HG02852 (cell line): Measurements from ENCODE around the gene ZNF396.

Source experiments
- ATAC-seq: cut with Tn5 transposase; IDR thresholded peaks from one replicate; pipeline ENCODE4 v1.9.1; 2021; ENCODE audit warnings: mild to moderate bottlenecking, moderate library complexity; ENCODE audit not compliant: unreplicated experiment

Gene ZNF396

GRCh38 chr18:35376742-35377695 lies at the start of gene ZNF396:
Gene ZNF396, minus strand, starts transcription at chr18:35377337. Its CDS starts 3,045 bp downstream, at chr18:35374292.
- ATAC-seq, result peak; percentile 92

GRCh38 chr18:35426786-35427185 lies 49.6 kb upstream of the ZNF396 start:
- ATAC-seq, result no peak

- ATAC-seq, result no peak
These were observed 47.2 kb upstream of the ZNF396 start for GRCh38 chr18:35424356-35424755.

DNA sequence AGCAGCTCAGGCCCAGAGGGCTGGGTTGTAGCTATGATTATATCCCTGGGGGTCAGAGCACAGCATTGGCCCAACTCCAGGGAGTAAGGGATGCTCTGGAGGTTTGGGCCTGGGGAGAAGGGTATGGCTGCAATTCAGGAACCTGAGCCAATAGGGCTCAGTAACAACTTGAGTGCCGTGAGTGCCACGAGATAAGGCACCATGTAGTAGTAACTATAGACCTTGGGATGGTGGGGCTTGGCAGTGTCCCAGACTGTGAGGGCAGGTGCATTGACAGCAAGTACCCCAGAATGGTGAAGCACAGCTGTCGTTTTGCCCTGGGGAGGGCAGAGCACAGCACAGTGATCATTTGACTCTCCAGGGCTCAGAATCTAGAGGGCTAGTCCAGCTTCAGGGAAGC lies 45.1 kb upstream of the ZNF396 start:
- ATAC-seq, result no peak

DNA sequence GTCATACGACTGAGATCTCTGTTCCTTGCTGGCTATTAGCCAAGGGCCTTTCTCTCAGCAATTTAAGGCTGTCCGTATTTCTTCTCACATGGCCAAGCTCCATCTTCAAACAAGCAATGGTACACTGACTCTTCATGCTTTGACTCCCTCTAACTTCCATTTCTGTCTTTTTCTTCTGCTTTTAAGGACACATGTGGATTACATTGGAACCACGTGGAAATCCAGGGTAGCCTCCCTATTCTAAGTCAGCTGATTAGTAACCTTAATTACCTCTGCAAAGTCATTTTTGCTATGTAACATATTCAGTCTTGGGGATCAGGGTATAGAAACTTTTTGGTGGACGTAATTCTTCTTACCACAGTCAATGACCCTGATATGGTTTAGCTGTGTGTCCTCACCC lies 41.5 kb upstream of the ZNF396 start:
- no peak for ATAC-seq

GRCh38 chr18:35417223-35417622 lies 40.1 kb upstream of the ZNF396 start:
- ATAC-seq, result no peak

DNA sequence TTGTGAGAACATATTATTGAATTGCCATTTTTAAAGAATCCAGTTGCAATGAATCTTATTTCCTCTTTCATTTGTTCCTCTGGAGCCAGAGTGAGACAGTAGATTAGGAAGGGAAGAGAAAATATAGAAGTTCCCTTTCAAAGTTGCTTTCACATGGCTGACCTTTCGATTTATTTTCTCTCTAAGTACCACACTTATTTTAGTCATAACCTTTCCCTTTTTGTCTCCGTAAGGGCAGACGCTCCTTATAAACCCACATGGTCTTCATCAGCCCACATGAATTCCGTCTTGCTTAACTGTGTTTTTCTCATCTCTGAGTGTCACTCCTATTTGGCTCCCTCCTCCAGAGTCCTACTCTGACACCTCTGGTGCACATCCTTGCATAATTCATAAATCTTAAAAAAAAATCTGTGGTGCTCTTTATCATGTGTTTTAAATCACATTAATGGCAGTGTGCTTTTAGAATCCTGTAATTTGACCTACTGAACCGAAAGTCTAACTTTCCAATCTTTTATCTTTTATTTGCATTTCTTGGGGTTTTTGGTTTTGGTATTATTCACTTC lies 38.5 kb upstream of the ZNF396 start:
- ATAC-seq, result peak; percentile 54

- no peak for ATAC-seq
These were observed 36.0 kb upstream of the ZNF396 start for GRCh38 chr18:35413163-35413511.

GRCh38 chr18:35411625-35412351 lies 34.7 kb upstream of the ZNF396 start:
- no peak for ATAC-seq

- ATAC-seq, result peak; percentile 58
These were observed 33.4 kb upstream of the ZNF396 start for GRCh38 chr18:35410561-35410960.

GRCh38 chr18:35409911-35410310 lies 32.8 kb upstream of the ZNF396 start:
- no peak for ATAC-seq

DNA sequence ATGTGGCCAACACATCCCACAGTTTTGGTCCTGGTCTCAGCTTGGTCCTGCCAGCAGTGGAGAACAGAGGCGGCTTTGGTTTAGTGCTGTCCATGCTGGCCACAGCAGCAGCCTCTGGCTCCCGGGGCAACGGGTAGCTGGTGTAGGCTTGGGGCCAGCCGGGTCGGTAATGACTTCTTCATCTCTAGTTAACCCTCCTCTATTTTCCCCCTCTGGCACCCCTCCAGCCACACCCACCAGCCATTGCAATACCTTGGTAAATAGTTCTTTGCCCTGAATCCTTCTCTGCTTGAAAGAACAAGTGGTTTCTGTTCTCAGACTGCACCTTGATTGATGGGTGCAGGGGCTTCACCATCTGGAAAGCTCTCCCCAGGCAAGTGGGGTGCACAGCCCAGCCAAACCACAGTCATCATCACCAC lies 31.7 kb upstream of the ZNF396 start:
- no peak for ATAC-seq

- peak; percentile 56 for ATAC-seq
These were observed 30.8 kb upstream of the ZNF396 start for GRCh38 chr18:35407871-35408481.

- no peak for ATAC-seq
These were observed 29.5 kb upstream of the ZNF396 start for GRCh38 chr18:35406666-35407065.

DNA sequence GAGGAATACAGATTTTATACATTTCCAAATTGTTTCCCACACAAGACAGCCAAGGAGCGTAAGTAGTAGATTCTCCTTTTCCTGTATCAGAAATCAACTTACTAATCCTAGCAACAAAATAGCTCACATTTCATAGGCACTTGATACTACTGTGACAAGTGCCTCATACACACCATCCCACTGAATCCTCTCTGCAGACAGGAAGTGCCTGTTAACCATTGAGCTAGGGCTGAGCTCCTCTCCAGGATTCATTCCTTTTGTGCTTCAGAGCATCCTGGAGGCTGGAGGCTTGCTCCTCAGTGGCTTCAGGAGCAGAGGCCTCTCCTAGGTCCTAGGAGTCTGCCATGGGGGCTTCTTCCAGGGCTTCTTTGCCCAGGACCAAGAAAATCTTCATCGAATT lies 20.8 kb upstream of the ZNF396 start:
- ATAC-seq, result no peak

DNA sequence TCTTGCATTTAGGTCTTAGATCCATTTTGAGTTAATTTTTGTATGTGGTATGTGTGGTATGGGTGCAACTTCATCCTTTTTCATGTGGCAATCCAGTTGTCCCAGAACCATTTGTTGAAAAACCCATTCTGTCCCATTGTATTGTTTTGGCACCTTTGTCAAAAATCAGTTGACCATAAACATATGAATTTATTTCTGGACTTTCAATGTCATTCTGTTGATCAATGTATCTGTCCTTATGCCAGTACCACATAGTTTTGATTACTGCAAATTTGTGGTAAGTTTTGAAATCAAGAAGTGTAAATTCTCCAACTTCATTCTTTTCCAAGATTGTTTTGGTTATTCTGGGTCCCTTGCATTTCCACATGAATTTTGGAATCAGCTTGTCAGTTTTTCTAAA lies 16.6 kb upstream of the ZNF396 start:
- no peak for ATAC-seq

GRCh38 chr18:35392375-35392774 lies 15.2 kb upstream of the ZNF396 start:
- ATAC-seq, result no peak

DNA sequence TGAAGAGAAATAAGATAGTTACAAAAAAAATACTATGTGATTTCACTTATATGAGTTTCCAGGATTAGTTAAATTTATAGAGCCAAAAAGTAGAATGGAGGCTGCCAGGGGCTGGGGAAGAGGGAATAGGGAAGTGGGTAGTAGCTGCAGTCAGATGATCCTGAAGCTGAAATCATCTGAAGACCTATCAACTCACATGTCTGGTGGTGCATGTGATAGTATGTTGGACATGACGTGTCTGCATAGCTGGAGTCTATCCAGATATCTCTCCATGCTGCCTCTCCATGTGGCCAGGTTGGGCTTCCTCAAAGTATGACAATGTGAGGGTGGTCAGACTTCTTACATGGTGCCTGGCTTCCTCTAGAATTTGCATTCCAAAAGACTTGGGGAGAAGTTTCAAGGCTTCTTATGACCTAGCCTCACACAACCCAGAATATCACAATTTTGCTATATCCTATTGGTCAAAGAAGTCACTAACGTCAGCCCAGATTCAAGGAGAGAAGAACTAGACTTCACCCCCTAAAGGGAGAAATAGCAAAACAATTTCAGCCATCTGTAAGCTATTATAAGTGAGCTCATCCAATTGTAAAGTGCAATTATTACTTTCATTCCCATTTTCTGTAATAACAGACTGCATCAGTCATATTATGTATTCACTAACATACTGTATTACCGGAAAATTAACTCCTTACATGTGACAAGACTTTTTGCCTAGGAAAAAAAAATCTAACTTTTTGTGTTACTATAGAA lies 14.0 kb upstream of the ZNF396 start:
- ATAC-seq, result no peak

GRCh38 chr18:35389095-35389618 lies 12.0 kb upstream of the ZNF396 start:
- no peak for ATAC-seq

DNA sequence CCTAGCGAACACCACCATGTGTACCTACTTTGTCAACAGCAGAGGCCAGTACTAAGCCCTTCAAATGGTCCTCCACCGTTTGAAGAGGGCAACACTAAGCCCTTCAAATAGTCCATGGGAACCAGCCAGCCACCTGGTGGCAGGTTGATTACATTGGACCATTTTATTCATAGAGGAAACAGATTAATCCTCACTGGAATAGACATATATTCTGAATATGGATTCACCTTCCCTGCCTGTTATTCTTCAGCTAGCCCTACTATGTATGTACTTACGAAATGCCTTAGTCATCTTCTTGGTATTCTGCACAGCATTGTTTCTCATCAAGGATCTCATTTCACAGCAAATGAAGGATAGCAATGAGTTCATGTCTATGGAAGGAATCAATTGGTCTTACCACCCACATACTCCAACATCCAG lies 10.0 kb upstream of the ZNF396 start:
- ATAC-seq, result peak; percentile 25
